NCI-H510A (cell line): ENCODE measurements around the gene VANGL2.
"Not testable (repeated sequence)": the region's sequence is repeated elsewhere in the genome, so short reads cannot be mapped to it uniquely, and the experiment has no call there.

ENCODE experiments used
- DNase-seq: peaks from one replicate; lab custom pipeline; 2025; lab: John Stamatoyannopoulos, UW

The VANGL2 gene

DNA sequence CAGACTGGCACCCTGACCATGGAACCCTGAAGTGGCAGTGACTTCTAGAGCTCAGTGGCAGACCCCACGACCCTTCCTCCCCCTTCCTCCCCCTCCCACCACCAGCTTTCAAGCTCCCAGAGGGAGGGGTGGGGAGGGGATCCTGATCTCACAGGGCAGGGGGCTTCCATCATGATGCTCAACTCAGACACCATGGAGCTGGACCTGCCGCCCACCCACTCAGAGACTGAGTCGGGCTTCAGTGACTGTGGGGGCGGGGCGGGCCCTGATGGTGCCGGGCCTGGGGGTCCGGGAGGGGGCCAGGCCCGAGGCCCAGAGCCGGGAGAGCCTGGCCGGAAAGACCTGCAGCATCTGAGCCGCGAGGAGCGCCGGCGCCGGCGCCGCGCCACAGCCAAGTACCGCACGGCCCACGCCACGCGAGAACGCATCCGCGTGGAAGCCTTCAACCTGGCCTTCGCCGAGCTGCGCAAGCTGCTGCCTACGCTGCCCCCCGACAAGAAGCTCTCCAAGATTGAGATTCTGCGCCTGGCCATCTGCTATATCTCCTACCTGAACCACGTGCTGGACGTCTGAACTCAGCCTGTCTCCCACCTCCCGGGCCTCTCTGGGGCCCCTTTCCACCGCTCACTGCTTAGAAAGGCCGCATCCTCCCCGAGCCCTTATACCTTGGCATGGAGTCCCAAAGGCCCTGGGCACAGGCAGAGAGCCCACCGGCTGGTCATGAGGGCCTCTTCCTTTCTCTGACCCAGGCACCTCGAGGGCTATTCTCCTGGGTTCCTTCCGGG lies 29.6 kb upstream of the VANGL2 start:
- DNase-seq, result no peak

GRCh38 chr1:160371346-160371631 lies 29.1 kb upstream of the VANGL2 start:
- DNase-seq, result no peak

- DNase-seq, result no peak
These were observed 28.6 kb upstream of the VANGL2 start for GRCh38 chr1:160371756-160372155.

- no peak for DNase-seq
These were observed 26.7 kb upstream of the VANGL2 start for GRCh38 chr1:160373696-160374095.

- DNase-seq, result no peak
These were observed 25.9 kb upstream of the VANGL2 start for GRCh38 chr1:160374306-160375110.

DNA sequence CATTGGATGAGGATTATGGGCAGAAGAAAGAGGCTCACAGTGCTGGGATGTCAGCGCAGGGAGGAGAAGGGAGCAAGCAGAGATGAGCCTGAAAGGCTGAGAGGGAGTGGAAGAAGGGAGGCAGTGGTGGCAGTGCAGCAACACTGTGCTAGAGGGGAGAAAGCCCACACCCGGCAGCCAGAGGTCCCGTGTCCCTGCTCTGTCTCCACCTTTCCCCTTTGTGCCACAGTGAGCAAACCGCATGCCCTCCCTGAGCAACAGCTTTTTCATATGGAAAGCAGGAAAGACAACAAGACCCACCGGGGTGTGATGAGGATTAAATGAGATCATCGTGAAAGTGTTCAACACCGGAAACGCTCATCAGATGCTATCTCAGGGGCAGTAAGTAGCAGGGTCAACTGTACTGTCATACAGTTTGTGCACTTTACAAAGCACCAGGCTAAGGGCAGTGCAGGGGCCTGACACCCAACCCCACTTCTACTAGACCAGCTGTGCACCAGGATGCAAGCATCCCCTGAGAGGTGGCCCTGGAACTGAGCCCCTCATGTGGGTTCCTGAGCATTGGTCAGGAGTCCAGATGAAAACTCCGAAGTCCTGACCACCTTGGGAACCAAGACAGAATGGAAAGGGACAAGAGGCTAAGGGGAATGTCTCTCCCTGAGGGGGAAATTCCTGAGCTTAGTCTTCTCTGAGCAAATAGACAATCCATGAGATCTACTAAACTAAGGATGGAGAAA lies 24.4 kb upstream of the VANGL2 start:
- DNase-seq, result no peak

GRCh38 chr1:160376525-160377131 lies 23.7 kb upstream of the VANGL2 start:
- no peak for DNase-seq

GRCh38 chr1:160377585-160378206 lies 22.7 kb upstream of the VANGL2 start:
- no peak for DNase-seq

- DNase-seq, result not testable (repeated sequence)
These were observed 15.6 kb upstream of the VANGL2 start for GRCh38 chr1:160384812-160385211.

DNA sequence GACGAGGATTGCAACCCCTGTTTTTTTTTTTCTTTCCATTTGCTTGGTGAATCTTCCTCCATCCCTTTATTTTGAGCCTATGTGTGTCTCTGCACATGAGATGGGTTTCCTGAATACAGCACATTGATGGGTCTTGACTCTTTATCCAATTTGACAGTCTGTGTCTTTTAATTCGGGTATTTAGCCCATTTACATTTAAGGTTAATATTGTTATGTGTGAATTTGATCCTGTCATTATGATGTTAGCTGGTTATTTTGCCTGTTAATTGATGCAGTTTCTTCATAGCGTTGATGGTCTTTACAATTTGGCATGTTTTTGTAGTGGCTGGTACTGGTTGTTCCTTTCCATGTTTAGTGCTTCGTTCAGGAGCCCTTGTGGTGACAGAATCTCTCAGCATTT lies 12.0 kb upstream of the VANGL2 start:
- DNase-seq, result not testable (repeated sequence)

- DNase-seq, result no peak
These were observed 5.7 kb upstream of the VANGL2 start for GRCh38 chr1:160394673-160395072.

GRCh38 chr1:160397651-160398050 lies 2.7 kb upstream of the VANGL2 start:
- no peak for DNase-seq

- no peak for DNase-seq
These were observed 1.5 kb upstream of the VANGL2 start for GRCh38 chr1:160398823-160399222.

- DNase-seq, result no peak
These were observed 681 bp upstream of the VANGL2 start for GRCh38 chr1:160399544-160400222.

DNA sequence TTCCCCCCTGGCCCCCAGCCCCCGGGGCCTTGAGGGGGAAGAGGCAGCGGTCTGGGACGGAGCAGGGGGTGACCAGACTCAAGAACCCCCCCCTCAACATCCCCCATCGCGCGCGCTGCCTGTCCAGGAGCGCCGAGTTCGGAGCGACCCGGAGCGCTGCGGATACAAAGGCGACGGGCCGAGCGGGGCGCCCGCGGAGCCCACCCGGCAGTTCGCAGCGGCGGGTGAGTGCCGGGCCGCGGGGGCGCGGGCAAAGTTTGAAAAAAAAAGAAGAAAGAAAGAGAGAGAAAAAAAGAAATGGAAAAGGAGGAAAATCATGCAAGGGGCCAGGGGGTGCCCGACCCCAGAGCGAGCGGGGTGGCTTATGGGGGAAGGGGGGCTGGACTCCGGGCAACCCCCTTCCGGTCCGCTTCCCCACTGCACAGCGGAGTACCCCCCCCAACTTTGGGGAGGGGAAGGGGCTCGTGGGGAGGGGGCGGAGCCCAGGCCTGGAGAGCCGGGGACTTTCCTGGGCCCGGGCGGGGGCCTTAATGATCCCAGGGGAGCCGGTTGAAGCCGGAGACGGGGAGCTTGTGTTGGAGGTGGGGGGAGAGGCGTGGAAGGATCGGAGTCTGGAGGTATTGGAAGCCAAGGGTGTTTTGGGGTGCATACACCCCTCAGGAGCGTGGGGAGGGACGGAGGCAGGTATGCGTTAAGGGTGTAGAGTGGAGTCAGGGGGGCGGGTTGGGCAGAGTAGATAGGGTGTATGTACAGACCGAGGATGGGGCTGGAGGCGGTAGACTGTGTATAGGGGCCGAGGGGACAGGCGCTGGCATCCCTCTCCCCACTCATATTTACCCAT lies 502 bp downstream of the VANGL2 start:
- no peak for DNase-seq

- DNase-seq, result no peak
These were observed 1.1 kb downstream of the VANGL2 start for GRCh38 chr1:160401487-160401805.

DNA sequence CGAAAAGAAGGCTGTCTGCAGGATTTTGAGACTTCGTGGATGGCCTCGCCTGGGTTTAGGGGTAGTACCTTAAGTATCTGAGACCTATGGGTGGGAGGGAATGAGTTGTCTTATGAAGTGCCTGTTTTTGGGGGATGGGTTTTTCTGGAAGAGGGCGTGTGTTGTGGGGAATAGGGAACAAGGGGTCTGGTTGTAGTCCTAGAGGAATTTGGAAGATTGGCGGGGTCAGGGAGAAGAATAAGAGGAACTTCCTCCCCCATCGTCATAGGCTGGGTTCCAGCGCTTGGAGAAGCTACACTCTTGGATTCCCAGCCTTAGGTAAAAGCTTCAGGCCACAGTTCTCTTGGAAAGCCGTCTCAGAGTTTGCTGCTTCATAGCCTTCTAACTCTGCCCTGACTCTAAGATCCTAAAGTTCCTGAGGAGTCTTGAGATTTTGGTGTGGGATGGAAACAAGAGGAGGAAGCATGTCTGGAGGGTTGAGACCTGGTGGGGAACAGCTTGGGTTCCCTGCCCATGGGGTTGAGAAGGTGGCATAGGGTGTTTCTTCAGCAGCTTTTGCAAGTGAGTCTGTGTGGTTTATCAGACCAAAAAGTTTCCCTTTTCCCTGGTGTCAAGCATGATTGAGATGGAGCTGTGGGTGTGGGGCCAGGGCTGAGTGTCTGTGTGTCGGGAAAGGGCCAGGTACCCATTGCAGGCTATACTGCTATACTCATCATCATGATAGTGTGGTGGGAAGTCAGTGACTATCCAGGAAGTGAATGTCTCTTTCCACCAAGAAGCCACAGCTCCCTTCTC lies 1.8 kb downstream of the VANGL2 start:
- DNase-seq, result no peak

DNA sequence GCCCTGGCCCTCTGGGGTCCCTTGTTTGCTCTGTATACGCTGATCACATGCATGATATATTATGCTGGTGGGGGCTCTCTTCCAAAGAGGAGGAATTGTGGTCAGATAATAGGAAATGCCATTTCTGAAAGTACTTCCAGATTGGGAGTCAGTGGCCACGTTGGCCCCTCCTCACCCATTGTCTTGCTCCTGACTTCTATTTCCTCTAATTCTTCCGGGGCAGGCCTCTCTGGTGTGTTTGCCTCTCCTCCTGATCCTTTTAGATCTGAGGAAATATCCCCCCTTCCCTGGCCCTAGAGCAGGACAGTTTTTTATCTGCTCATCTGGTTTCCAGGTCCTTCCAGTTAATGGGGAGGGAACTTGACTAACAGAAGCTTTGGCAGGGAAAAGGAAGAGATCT lies 2.9 kb downstream of the VANGL2 start:
- no peak for DNase-seq

- no peak for DNase-seq
These were observed 3.7 kb downstream of the VANGL2 start for GRCh38 chr1:160404094-160404493.

- no peak for DNase-seq
These were observed 5.0 kb downstream of the VANGL2 start for GRCh38 chr1:160405331-160405877.
